NCI-H1417 (cell line): ENCODE data around the gene SELENOM.
A peak's percentile ranks its signal among the peaks of the same experiment; 100 is the strongest.
"Not testable (repeated sequence)": the region's sequence is repeated elsewhere in the genome, so short reads cannot be mapped to it uniquely, and the experiment has no call there.

Source experiments
- DNase-seq, 3 experiments: peaks; one replicate each; lab custom pipeline; 2025; lab: John Stamatoyannopoulos, UW

Gene SELENOM

DNA sequence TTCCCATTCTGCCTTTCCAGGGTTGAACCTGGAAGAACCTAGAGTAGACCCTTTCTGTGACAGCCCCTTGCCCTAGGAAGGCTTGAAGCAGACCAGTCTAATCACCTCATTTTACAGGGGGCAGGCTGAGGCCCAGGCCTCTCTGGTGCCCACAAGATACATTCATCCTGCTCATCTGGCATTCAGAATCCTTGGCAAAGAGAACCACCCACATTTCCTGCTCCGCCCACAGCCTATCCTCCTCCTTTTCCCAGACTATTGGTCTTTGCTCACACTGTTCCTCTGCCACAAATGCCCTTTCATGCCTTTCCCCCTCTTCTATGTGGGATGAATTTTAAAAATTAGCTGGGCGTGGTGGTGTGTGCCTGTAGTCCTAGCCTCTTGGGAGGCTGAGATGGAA, 29.0 kb downstream of the SELENOM start:
- DNase-seq, result not testable (repeated sequence)

DNA sequence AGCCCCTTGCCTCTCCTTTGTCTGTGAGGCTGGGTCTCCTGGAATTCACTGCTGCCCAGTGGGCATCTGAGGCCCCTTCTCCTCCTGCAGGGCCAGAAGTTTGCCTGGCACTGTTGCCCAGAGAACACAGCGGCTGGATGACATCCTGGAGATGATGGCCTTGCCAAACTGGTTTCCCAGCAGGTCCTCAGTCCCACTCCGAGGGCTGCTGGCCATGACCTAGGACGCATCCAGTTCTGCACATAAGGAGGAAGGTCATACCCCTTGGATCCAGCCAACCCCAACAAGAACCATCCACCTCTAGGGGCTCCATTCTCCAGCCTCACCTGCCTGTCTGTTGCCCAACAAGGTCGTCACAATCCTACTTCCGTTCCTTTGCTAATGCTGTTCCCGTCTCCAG, 29.7 kb downstream of the SELENOM start:
- no peak for DNase-seq

DNA sequence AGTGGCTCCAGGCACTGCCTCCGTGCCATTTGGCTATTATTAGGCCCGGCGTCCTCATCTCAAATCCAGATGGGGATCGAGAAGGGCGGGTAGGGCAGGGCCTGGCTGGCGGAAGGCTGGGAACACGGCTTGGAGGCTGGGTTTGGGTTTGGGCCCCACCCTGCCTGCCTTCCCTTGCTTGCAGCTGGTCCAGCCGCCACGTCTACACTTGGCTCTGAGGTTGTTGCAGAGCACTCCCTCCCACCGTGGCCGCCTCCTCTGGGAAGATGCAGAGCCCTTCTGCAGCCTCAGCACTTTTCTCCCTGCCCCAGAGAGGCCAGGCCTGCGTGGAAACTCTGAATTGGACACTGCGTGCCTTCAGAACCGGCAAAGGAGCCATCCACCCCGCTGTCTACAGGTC, 31.4 kb downstream of the SELENOM start:
- DNase-seq, result no peak

DNA sequence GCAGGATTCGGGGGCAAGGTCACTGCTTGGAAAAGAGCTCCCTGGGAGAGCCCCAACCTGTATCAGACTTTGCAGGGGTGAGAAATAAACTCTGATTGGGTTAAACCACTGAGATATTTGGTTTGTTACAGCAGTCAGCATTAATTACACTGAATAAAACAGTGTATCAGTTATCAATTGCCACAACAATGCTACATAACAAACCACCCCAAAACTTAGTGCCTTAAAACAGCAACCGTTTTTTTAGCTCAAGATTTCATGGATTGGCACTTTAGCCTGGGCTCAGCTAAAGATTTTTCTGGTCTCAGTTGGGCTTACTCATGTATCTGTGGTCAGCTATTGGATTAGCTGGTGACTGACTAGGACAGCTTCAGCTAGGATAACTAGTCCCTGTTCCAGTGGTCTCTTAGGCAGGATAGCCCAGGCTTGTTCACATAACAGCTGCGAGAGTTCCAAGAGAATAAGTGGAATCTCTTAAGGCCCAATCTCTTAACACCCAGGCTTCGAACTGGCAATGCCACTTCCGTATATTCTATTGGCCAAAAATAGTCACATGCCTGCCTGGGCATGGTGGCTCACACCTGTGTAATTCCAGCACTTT, 33.7 kb downstream of the SELENOM start:
- DNase-seq, result not testable (repeated sequence)

DNA sequence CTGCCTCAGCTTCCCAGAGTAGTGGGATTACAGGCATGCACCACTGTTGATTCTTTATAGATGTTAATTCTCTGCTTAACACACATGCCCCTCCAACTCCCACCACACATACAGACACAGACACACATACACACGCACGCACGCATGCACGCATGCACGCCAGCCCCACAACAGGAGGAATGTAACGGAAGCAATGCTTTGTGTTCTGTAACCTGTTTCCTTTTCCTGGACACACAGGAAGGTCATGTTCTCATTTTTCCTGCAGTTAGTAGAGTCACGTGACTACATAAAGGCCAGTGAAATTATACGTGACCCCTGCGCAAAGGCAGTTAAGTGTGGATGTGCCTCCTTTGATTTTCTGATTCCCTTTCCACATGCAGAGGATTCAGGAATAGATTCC, 34.2 kb downstream of the SELENOM start:
- not testable (repeated sequence) for DNase-seq

DNA sequence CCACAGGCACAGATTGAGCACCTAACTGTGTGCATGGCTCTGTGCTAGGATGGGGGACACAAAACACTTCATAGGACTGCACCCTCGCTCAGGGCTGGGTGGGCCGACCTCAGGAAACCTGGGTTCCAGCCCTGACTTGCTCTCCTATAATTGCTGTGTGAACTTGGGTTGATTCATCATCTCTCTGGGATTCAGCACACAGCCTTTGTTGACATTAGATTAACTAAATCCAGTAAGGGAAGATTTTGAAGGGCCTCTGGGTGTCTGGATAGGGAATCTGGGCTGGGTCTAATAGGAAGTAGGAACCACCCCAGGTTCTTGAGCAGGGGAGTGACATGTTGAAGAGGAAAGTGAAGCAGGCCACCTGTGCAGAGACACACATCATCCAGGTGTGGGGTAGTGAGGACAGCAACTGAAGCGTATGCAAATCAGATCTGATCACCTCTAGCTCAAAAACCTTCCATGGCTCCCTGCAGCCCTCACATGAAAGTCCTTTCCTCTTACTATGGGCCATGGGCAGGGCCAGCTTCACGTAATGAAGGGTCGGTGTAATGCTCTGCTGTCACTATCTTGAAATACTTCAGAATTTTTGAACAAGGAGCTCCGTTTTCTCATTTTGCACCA, 37.6 kb downstream of the SELENOM start:
- DNase-seq, result not testable (repeated sequence)

DNA sequence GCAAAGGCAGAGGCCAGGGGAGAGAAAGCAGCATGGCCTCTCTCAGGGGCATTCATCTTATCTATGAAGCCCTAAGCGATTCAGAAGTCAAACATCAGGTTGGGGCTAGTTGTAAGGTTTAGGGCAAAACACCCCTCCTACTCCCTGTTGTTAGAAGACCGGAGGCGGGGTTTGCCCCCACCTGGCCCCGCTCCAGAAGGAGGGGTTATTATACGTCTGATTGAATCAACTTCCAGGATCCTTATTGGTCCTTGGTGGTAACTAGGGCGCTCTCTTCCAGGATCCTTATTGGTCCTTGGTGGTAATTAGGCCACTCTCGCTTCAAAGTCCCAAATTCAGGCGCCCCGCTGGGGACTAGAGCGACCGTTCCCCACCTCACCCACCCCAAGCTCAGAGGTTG, 38.4 kb downstream of the SELENOM start:
- DNase-seq, result no peak

DNA sequence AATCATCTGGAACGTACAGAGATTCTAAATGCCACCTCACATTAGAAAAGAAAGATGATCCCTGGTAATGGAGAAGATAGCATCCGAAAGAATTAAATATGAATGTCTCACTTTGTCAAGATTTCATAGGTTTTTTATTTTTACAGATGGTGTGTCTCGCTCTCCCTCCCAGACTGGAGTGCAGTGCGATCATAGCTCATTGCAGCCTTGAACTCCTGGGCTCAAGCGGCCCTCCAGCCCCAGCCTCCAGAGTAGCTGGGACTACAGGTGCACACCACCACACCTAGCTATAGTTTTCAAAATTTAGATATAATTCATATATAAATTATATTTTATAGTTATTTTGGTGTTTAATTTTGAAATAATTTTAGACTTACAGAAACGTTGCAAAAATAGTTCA, 43.0 kb downstream of the SELENOM start:
- DNase-seq, result no peak

DNA sequence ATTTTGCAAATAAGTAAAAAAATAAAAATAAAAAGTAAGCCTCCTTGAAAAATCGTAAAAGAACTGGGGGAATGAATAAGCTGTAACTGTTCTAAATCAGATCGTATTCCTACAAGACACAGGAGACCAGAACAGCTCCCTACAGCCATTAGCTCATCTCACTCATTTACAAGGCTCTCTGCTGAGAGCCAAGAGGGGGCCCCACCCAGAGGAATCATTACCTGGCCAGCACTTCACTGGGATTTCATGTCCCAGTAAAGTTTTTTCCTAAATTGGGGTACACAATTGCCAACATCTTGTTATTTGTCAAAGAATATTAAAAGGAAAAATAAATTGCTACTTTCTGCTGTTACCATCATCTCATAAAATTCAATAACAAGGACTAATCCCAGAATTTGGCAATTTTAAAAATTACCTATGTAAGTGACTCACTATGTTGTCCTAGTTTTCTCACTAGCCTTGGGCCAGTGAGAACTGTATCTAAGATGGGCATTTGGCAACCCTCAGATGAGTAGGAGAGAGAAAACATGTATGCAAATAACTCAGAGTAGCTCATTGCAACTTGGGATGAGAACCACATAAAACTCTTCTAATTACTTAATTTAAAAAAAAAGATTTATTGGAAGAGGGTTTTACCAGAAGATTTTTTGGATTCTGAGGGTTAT, 44.7 kb downstream of the SELENOM start:
- DNase-seq, result no peak

DNA sequence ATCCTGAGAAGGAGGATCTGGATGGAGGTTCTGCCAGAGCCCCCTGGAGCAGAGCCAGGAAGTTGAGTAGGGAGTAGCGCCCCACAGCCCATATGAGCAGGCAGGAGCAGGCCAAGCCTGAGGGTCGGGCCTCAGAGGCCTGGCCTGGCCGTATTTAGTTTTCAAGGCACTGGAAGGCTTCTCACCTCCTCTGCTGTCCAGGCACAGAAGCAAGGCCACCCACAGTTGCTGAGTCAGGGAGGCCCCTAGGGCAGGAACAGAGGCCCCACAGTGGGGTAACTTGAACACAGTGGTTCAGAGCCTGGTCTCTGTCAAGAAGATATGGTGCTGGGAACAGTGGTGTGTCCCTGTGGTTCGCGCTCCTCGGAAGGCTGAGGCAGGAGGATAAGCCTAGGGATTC, 47.7 kb downstream of the SELENOM start:
- DNase-seq, result not testable (repeated sequence)

DNA sequence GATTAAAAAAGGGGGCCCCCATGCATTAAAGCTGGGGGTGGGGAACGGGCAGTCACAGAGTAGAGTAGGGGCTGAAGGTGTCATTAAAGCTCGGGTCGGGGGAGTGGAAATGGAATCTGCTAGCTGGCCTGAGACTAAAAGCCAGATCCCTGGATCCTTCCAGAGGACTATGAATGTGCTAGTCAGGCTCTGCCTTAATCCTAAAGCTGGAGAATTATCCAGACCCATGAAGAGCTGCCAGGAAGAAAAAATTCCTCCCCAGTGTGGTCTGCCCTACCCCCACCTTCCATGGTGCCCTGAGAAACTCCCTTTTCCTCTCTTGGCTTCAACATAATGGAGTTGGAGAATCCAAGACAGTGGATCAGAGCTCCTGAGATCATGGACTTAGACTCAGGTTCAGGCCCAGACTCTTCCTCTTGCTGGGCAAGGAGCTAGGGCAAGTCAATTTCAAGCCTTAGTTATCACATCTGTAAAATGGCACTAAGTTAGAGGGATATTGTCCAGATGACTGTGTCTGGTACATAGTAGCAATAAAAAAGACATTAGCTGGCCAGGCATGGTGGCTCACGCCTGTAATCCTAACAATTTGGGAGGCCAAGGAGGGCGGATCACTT, 50.3 kb downstream of the SELENOM start:
- no peak for DNase-seq

DNA sequence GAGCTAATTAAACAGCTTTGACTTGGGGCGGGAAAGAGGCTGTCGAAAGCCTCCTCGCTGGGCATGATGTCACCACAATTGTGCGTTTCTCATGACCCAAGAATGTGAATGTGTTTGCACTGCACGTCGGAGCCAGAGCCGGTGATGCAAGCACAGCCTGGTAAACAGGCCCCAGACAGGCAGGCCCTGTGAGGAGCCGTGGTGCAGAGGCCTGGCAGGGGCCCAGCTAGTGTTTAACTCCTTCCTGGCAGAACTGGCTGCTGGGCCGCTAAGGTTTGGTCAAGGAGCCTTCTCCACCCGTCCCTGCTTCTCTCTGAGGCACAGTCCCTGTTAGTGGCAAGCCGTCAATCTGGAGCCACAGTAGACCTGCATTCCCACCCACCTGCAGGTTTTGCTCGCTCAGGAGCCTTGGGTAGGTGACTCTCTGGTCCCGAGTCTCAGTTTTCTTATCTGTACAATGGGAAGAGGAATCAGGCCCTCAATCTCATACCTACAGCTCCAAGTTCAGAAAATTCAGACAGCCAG, 51.7 kb downstream of the SELENOM start:
- DNase-seq, result peak in 1 of 3 experiments; percentile 21

DNA sequence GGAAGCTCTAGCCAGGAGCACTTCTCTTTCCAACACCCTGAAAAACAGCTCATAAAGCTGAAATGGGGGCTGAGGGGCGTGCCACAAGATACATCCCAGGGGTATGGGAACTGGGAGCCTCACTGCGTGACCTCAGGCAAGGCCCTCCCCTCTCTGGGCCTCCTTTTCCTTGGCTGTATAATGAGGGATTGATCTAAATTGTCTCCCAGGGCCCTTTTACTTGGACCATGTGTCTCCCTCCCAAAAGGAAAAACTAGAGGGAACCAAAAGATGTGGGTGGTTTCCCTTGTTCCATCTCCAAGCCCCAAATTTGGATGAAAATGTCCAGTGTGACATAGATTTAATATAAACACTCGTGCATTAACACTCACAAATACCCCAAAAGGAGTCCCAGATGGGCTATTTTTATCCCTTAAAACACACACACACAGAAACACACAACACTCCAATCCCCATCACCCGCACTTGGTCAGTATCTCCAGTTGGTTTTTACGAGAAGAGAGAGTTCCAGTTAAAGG, 52.2 kb downstream of the SELENOM start:
- DNase-seq, result no peak
